DND-41 (cell line): Measurements from ENCODE around the gene NBEA.

Experiments used
- ATAC-seq: fragments of 200-7000 bp; cut with Tn5 transposase; 3 replicates; pipeline ENCODE4 v1.9.1; 2021; ENCODE audit warnings: low read depth; ENCODE audit not compliant: insufficient read depth
- DNase-seq: peaks from one replicate; pipeline ENCODE4 v3.0.0-alpha.2; 2020
- H2AFZ ChIP-seq: 2 replicates; pipeline ENCODE4 v1.6.0; 2012; ENCODE audit warnings: low read depth, low read length
- H3K27ac ChIP-seq: 2 replicates; pipeline ENCODE4 v1.5.1; 2012; ENCODE audit warnings: low read length, inconsistent platforms
- H3K27me3 ChIP-seq: fragments of 200-600 bp; sonication (generic); 2 replicates; pipeline ENCODE4 v1.6.0; 2012; ENCODE audit warnings: low read length, mild to moderate bottlenecking, inconsistent platforms; ENCODE audit not compliant: insufficient read depth, poor library complexity
- H3K36me3 ChIP-seq: 2 replicates; pipeline ENCODE4 v1.5.1; 2012; ENCODE audit warnings: low read length, inconsistent platforms; ENCODE audit not compliant: insufficient read depth
- H3K4me1 ChIP-seq: 2 replicates; pipeline ENCODE4 v1.5.1; 2012; ENCODE audit warnings: mild to moderate bottlenecking, low read length; ENCODE audit not compliant: insufficient read depth
- H3K4me2 ChIP-seq: 2 replicates; pipeline ENCODE4 v1.6.0; 2012; ENCODE audit warnings: mild to moderate bottlenecking, moderate library complexity, low read length, inconsistent platforms; ENCODE audit not compliant: insufficient read depth
- H3K4me3 ChIP-seq, 2 experiments: fragments of 200-600 bp in 1 of 2; shearing (Covaris generic) in 1 of 2; 2 replicates each; pipeline ENCODE4 v1.5.1; 2012 to 2016; ENCODE audit warnings: inconsistent platforms in 2 of 2, low read length in 2 of 2, mild to moderate bottlenecking in 2 of 2, low read depth in 1 of 2, moderate library complexity in 1 of 2
- H3K79me2 ChIP-seq: 2 replicates; pipeline ENCODE4 v1.6.0; 2012; ENCODE audit warnings: low read length, inconsistent platforms; ENCODE audit not compliant: insufficient read depth
- H3K9ac ChIP-seq: 2 replicates; pipeline ENCODE4 v1.6.0; 2012; ENCODE audit warnings: low read depth, mild to moderate bottlenecking, inconsistent platforms, low read length, moderate library complexity
- H3K9me3 ChIP-seq: 2 replicates; pipeline ENCODE4 v1.5.1; 2012; ENCODE audit warnings: low read length, moderate library complexity, mild to moderate bottlenecking, inconsistent platforms; ENCODE audit not compliant: insufficient read depth, severe bottlenecking
- H4K20me1 ChIP-seq: 2 replicates; pipeline ENCODE4 v1.6.0; 2012; ENCODE audit warnings: low read length; ENCODE audit not compliant: insufficient read depth
- CTCF ChIP-seq: IDR thresholded peaks from 2 replicates; pipeline ENCODE4 v1.5.1; 2012; ENCODE audit warnings: borderline replicate concordance, low read length, moderate library complexity, mild to moderate bottlenecking; ENCODE audit not compliant: poor library complexity, severe bottlenecking; ENCODE audit errors: extremely low read depth
- EZH2 ChIP-seq: IDR thresholded peaks from 3 replicates; pipeline ENCODE4 v1.6.1; 2012; ENCODE audit warnings: borderline replicate concordance, low read depth, mild to moderate bottlenecking, moderate library complexity, low read length, inconsistent platforms; ENCODE audit not compliant: severe bottlenecking

The NBEA gene

GRCh38 chr13:35293579-35294226, 351.6 kb downstream of the NBEA start:
- H3K9ac ChIP-seq = no peak overlapping the region
- no peak overlapping the region for H3K27ac ChIP-seq
- H3K27me3 ChIP-seq = no peaks in the 10 kb centered on the region
- no peaks in the 10 kb centered on the region for H4K20me1 ChIP-seq
- no peaks in the 10 kb centered on the region for H3K9me3 ChIP-seq
- ATAC-seq = no peak
- no peak overlapping the region for H2AFZ ChIP-seq
- TF ChIP-seq EZH2 = no peak
- no peak for TF ChIP-seq CTCF
- no peak overlapping the region for H3K4me2 ChIP-seq
- H3K79me2 ChIP-seq = no peaks in the 10 kb centered on the region
- no peaks in the 10 kb centered on the region; the same call in 1 of the 2 replicates for H3K4me1 ChIP-seq
- no peak for DNase-seq
- no peaks in the 10 kb centered on the region for H3K36me3 ChIP-seq
- no peak overlapping the region for H3K4me3 ChIP-seq

GRCh38 chr13:35309706-35310105, 367.6 kb downstream of the NBEA start:
- no peak overlapping the region for H3K9ac ChIP-seq
- H3K9me3 ChIP-seq = no peaks in the 10 kb centered on the region
- no peaks in the 10 kb centered on the region for H3K79me2 ChIP-seq
- no peak overlapping the region for H3K27ac ChIP-seq
- no peak overlapping the region for H3K4me3 ChIP-seq
- H2AFZ ChIP-seq = no peak overlapping the region
- no peak for DNase-seq
- no peaks in the 10 kb centered on the region for H3K27me3 ChIP-seq
- H3K4me2 ChIP-seq = no peak overlapping the region
- H4K20me1 ChIP-seq = no peaks in the 10 kb centered on the region
- TF ChIP-seq CTCF = no peak
- TF ChIP-seq EZH2 = no peak
- no peaks in the 10 kb centered on the region for H3K36me3 ChIP-seq
- no peak for ATAC-seq
- no peaks in the 10 kb centered on the region for H3K4me1 ChIP-seq

GRCh38 chr13:35332134-35332533, 390.1 kb downstream of the NBEA start:
- Histone ChIP-seq H2AFZ (no peak overlapping the region), H3K4me2 (no peak overlapping the region), H3K4me3 (no peak overlapping the region), H3K36me3 (no peaks in the 10 kb centered on the region), H3K9me3 (no peaks in the 10 kb centered on the region), H3K27ac (no peak overlapping the region), H3K4me1 (no peaks in the 10 kb centered on the region), H3K9ac (no peak overlapping the region), H3K79me2 (no peaks in the 10 kb centered on the region), H3K27me3 (no peaks in the 10 kb centered on the region), H4K20me1 (no peaks in the 10 kb centered on the region)
- ATAC-seq (no peak), DNase-seq (no peak)
- TF ChIP-seq EZH2 = no peak
- no peak for TF ChIP-seq CTCF

- no peak for DNase-seq
- H3K36me3 ChIP-seq = no peaks in the 10 kb centered on the region
- H3K79me2 ChIP-seq = no peaks in the 10 kb centered on the region
- no peaks in the 10 kb centered on the region for H3K27me3 ChIP-seq
- H3K9me3 ChIP-seq = no peaks in the 10 kb centered on the region
- H2AFZ ChIP-seq = no peak overlapping the region
- no peak overlapping the region for H3K4me3 ChIP-seq
- ATAC-seq = no peak
- H3K4me2 ChIP-seq = no peak overlapping the region
- no peaks in the 10 kb centered on the region for H4K20me1 ChIP-seq
- no peak for TF ChIP-seq EZH2
- no peak for TF ChIP-seq CTCF
- H3K9ac ChIP-seq = no peak overlapping the region
- H3K4me1 ChIP-seq = no peaks in the 10 kb centered on the region
- H3K27ac ChIP-seq = no peak overlapping the region
Measured at GRCh38 chr13:35333157-35333556, 391.1 kb downstream of the NBEA start.
